Adrenal gland (tissue), 12 donors: ENCODE results near the gene AUH. TPM values are rescaled to one million over a fixed set of nuclear protein-coding genes. Genes with fewer than 3 reads are reported as not detected.

Source experiments
- DNase-seq, 7 donors: peaks; one replicate each; pipeline ENCODE4 v3.0.0-alpha.2; 2019 to 2020
- H3K27ac ChIP-seq, 5 donors: fragments of 200-600 bp; sonication (generic) in 4 of 5; 1 replicate in 3 of 5; 2 replicates in 2 of 5; pipeline versions ENCODE4 v1.5.1 to v1.8.0; 2016 to 2020; ENCODE audit warnings: mild to moderate bottlenecking in 1 of 5
- H3K27me3 ChIP-seq: fragments of 200-600 bp; 2 replicates; pipeline ENCODE4 v1.8.0; 2021
- H3K36me3 ChIP-seq, 2 donors: fragments of 200-600 bp; replicated peaks in 1 of 2; 1 replicate in 1 of 2; 2 replicates in 1 of 2; pipeline versions ENCODE4 v1.5.1 to v1.8.0; 2018 to 2022
- H3K4me1 ChIP-seq, 2 donors: fragments of 200-600 bp; replicated peaks in 1 of 2; 1 replicate in 1 of 2; 2 replicates in 1 of 2; pipeline versions ENCODE4 v1.5.1 to v1.8.0; 2018 to 2021
- H3K4me3 ChIP-seq, 4 donors: fragments of 200-600 bp; sonication (generic) in 3 of 4; one replicate each; pipeline ENCODE4 v1.5.1; 2016 to 2018
- H3K9me3 ChIP-seq, 3 donors: fragments of 200-600 bp; sonication (generic) in 1 of 3; replicated peaks in 1 of 3; 1 replicate in 2 of 3; 2 replicates in 1 of 3; pipeline versions ENCODE4 v1.5.1 to v1.8.0; 2016 to 2021
- CTCF ChIP-seq, 6 experiments: fragments of 450-650 bp in 4 of 6; fragments of 200-600 bp in 2 of 6; sonication (generic) in 1 of 6; IDR thresholded peaks; 1 replicate in 5 of 6; 2 replicates in 1 of 6; pipeline versions ENCODE4 v1.5.1 to v1.8.0; 2016 to 2021; ENCODE audit warnings: antibody characterized with exemption in 6 of 6, mild to moderate bottlenecking in 2 of 6, moderate library complexity in 1 of 6
- POLR2A ChIP-seq, 2 donors: fragments of 450-650 bp; IDR thresholded peaks; one replicate each; pipeline ENCODE4 v1.6.1; 2017; ENCODE audit warnings: antibody characterized with exemption in 2 of 2, mild to moderate bottlenecking in 2 of 2, moderate library complexity in 1 of 2
- WGBS, 4 donors: extraction: QIAGEN DNeasy Blood & Tissue Kit in 2 of 4; methylation state at CpG; one replicate each; pipeline versions ENCODE4 v1.1.5 to v1.1.7; 2013 to 2017; 5-methylcytosine and 5-hydroxymethylcytosine counted together
- intact Hi-C, 2 donors: fragments of 100-400 bp; cut with DNase I; formaldehyde crosslinking; loops; one replicate each; pipeline versions ENCODE4 v1.14.1 to v1.15.0; 2022 to 2023
- polyA plus RNA-seq, 3 donors: library from polyadenylated mRNA; stranded (reverse); fragments of 200-250 nt in 2 of 3; fragments of 350-450 nt in 1 of 3; fragmentation: Illumina TruSeq in 1 of 3; extraction: RNeasy Lipid Tissue Mini Kit (QIAGEN cat#74804) in 1 of 3; gene quantifications; one replicate each; pipeline ENCODE4 v1.2.3, GENCODE V29; 2013 to 2014
- total RNA-seq, 9 donors: library from RNA; depleted of rRNA in 4 of 9; stranded (reverse); fragments of >200 nt in 4 of 9; fragments of 120-200 nt in 1 of 9; fragmentation: NEBNext Ultra II Directional in 1 of 9; extraction: Animal tissue kit (Norgen Biotek cat#: 25700) in 1 of 9; gene quantifications; one replicate each; pipeline versions ENCODE4 v1.1.0 to v1.2.4, GENCODE V29; 2013 to 2023
- donor health status: healthy with polysubstance abuse.
- donor health status: Bipolar disorder and iron deficiency.
- donor health status: DM: yes; HTN: yes; CAD: no.
- donor health status: DM: no; HTN: no; CAD: no.
- donor health status: DM: no; HTN: no; CAD: no.
- donor health status: DM: yes; HTN: yes; CAD: no.

The AUH gene
- total and polyA plus RNA-seq, 12 donors: 41.9 to 158 (median 71.7) TPM

- no peak for DNase-seq
- WGBS, 4 donors: 90 to 94% (median 92%) methylated on average over 8 of the region's 8 CpGs
- no peak for TF ChIP-seq CTCF (IDR thresholded peaks at IDR 0.05)
- no peak for TF ChIP-seq POLR2A (IDR thresholded peaks at IDR 0.05)
- Histone ChIP-seq H3K4me1 (no peaks in the 10 kb centered on the region), H3K36me3 (no peaks in the 10 kb centered on the region), H3K9me3 (no peaks in the 10 kb centered on the region), H3K27ac (no peak overlapping the region), H3K4me3 (no peak overlapping the region), H3K27me3 (no peaks in the 10 kb centered on the region)
- intact Hi-C loops: no loop called here
Measured at GRCh38 chr9:91279296-91280204, 82.2 kb downstream of the AUH start.

GRCh38 chr9:91276513-91276912, 85.2 kb downstream of the AUH start:
- no peaks in the 10 kb centered on the region for H3K27me3 ChIP-seq
- no peaks in the 10 kb centered on the region for H3K36me3 ChIP-seq
- no peak overlapping the region for H3K4me3 ChIP-seq
- 90 to 97% (median 96%) methylated on average over 3 of the region's 3 CpGs for WGBS, 4 donors
- H3K4me1 ChIP-seq: no peaks in the 10 kb centered on the region
- intact Hi-C loops: no loop called here
- TF ChIP-seq CTCF (IDR thresholded peaks at IDR 0.05): no peak
- TF ChIP-seq POLR2A (IDR thresholded peaks at IDR 0.05): no peak
- no peak overlapping the region for H3K27ac ChIP-seq
- no peak for DNase-seq
- no peaks in the 10 kb centered on the region for H3K9me3 ChIP-seq

GRCh38 chr9:91275655-91276054, 86.1 kb downstream of the AUH start:
- WGBS, 4 donors: 79 to 96% (median 85%) methylated on average over 1 of the region's 1 CpG
- no peak for TF ChIP-seq CTCF (IDR thresholded peaks at IDR 0.05)
- no peak for DNase-seq

GRCh38 chr9:91274949-91275492, 86.7 kb downstream of the AUH start:
- Histone ChIP-seq H3K9me3 (no peaks in the 10 kb centered on the region), H3K4me1 (no peaks in the 10 kb centered on the region), H3K36me3 (no peaks in the 10 kb centered on the region), H3K4me3 (no peak overlapping the region), H3K27me3 (no peaks in the 10 kb centered on the region), H3K27ac (no peak overlapping the region)
- no peak for DNase-seq
- WGBS, 4 donors: 84 to 94% (median 89%) methylated on average over 2 of the region's 2 CpGs
- intact Hi-C loops: no loop called here
- no peak for TF ChIP-seq POLR2A (IDR thresholded peaks at IDR 0.05)
- no peak for TF ChIP-seq CTCF (IDR thresholded peaks at IDR 0.05)

More at GRCh38 chr9:91275655-91276054, 86.1 kb downstream of the AUH start:
- H3K27ac ChIP-seq: no peak overlapping the region
- no peaks in the 10 kb centered on the region for H3K9me3 ChIP-seq
- H3K4me3 ChIP-seq: no peak overlapping the region
- no peaks in the 10 kb centered on the region for H3K36me3 ChIP-seq
- H3K4me1 ChIP-seq: no peaks in the 10 kb centered on the region
- intact Hi-C loops: no loop called here
- no peaks in the 10 kb centered on the region for H3K27me3 ChIP-seq
